Measurements from ENCODE around the gene KCP. TPM values are rescaled to one million over a fixed set of nuclear protein-coding genes. Genes with fewer than 3 reads are reported as not detected.

KCP gene
- total RNA-seq, 1 experiment from 2014 or later: 2.7 TPM

DNA sequence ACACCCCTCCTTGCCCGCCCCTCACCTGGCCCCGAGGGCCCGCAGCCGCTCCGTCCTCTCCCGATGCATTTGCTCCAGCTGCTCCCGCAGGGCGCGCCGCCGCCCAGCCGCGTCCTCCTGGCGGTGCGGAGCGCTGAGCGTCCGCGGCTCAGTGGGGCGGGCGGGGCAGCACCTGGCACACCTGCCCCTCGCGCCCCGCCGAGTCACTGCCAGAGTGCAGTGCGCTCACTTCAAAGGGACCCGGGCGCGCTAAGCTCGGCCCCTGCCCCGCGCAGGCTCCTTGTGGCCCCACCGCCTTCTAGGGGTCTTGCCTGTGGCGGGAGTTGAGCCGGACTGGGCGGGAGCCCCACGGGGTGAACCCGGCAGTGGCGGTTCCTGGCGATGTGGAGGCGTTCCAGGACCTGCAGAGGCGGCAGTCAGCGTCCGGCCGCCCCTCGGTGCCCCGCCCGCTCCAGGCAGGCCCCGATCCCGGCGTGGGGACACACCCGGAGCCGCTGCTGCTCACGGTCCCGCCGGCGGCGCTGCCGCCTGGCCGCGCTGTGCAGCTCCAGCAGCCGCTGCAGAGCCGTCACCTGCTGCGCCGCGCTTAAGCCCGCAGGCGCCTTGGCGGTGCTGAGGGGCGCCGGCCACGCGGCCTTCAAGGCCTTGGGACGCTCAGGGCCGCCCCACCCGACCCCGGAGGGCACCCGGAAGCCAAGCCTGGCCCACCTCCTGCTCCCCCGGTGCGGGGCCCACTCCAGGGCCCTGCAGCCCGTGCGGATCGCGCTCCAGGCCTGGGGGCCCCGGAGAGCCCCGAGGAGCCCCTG, 41.2 kb downstream of the KCP start:
- Mint-ChIP-seq H3K4me1 (peaks cover 20% of the 10 kb centered on the region), H3K9me3 (no peaks in the 10 kb centered on the region), H3K4me3 (peak overlapping the region; percentile 66), H3K36me3 (peaks cover 9% of the 10 kb centered on the region), H3K27ac (no peak overlapping the region), H3K27me3 (ENCODE audit: low read depth) (peaks cover 49% of the 10 kb centered on the region)
- ATAC-seq: peak; percentile 56
- ChIA-PET CTCF (interaction anchor here (0.6 to 4.5 kb wide), 8 partner anchors 9 to 509 kb away, joined by 3 to 44 read pairs (median 7); no protein-coding TSS in a partner anchor), POLR2A (interaction anchor here (0.7 kb wide), 1 partner anchor 42 kb away, joined by 3 read pairs; no protein-coding TSS in a partner anchor)
- TF ChIP-seq, protein P1, sequence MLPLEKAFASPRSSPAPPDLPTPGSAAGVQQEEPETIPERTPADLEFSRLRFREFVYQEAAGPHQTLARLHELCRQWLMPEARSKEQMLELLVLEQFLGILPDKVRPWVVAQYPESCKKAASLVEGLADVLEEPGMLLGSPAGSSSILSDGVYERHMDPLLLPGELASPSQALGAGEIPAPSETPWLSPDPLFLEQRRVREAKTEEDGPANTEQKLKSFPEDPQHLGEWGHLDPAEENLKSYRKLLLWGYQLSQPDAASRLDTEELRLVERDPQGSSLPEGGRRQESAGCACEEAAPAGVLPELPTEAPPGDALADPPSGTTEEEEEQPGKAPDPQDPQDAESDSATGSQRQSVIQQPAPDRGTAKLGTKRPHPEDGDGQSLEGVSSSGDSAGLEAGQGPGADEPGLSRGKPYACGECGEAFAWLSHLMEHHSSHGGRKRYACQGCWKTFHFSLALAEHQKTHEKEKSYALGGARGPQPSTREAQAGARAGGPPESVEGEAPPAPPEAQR (CRISPR knock-in tag; IDR thresholded peaks at IDR 0.05): no peak
- 0 out of 2 replicates have a peak, but pooled peaks have one; percentile 16 for TF ChIP-seq ZNF121 (CRISPR knock-in tag; IDR thresholded peaks at IDR 0.05)
- TF ChIP-seq GTF2I (CRISPR knock-in tag; conservative IDR thresholded peaks at IDR 0.05): no peak
- peak; percentile 68 for TF ChIP-seq ZNF423 (CRISPR knock-in tag; IDR thresholded peaks at IDR 0.05)
- TF ChIP-seq ZNF281 (CRISPR knock-in tag; IDR thresholded peaks at IDR 0.05): no peak
- peak; percentile 64; the same call in 1 of the 2 replicates for TF ChIP-seq RELA (CRISPR knock-in tag; IDR thresholded peaks at IDR 0.05; ENCODE audit: borderline replicate concordance)
- peak; percentile 40; the same call in 1 of the 2 replicates for TF ChIP-seq FOXP1 (CRISPR knock-in tag; IDR thresholded peaks at IDR 0.05; ENCODE audit: borderline replicate concordance)
- TF ChIP-seq HMGA2 (CRISPR knock-in tag; IDR thresholded peaks at IDR 0.05): no peak
- TF ChIP-seq, protein P2, sequence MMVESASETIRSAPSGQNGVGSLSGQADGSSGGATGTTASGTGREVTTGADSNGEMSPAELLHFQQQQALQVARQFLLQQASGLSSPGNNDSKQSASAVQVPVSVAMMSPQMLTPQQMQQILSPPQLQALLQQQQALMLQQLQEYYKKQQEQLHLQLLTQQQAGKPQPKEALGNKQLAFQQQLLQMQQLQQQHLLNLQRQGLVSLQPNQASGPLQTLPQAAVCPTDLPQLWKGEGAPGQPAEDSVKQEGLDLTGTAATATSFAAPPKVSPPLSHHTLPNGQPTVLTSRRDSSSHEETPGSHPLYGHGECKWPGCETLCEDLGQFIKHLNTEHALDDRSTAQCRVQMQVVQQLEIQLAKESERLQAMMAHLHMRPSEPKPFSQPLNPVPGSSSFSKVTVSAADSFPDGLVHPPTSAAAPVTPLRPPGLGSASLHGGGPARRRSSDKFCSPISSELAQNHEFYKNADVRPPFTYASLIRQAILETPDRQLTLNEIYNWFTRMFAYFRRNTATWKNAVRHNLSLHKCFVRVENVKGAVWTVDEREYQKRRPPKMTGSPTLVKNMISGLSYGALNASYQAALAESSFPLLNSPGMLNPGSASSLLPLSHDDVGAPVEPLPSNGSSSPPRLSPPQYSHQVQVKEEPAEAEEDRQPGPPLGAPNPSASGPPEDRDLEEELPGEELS (CRISPR knock-in tag; IDR thresholded peaks at IDR 0.05): 0 out of 2 replicates have a peak, but pooled peaks have one; percentile 62
- TF ChIP-seq, protein P3, sequence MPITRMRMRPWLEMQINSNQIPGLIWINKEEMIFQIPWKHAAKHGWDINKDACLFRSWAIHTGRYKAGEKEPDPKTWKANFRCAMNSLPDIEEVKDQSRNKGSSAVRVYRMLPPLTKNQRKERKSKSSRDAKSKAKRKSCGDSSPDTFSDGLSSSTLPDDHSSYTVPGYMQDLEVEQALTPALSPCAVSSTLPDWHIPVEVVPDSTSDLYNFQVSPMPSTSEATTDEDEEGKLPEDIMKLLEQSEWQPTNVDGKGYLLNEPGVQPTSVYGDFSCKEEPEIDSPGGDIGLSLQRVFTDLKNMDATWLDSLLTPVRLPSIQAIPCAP (CRISPR knock-in tag; IDR thresholded peaks at IDR 0.05): 0 out of 2 replicates have a peak, but pooled peaks have one; percentile 52
- no peak for TF ChIP-seq ATF2 (CRISPR knock-in tag; IDR thresholded peaks at IDR 0.05; ENCODE audit: borderline replicate concordance, low read depth)
- no peak for TF ChIP-seq CTCF (IDR thresholded peaks at IDR 0.05)
- peak; percentile 88; the same call in 1 of the 2 replicates for TF ChIP-seq ELF4 (CRISPR knock-in tag; IDR thresholded peaks at IDR 0.05; ENCODE audit: low read depth)
- TF ChIP-seq, protein P4, sequence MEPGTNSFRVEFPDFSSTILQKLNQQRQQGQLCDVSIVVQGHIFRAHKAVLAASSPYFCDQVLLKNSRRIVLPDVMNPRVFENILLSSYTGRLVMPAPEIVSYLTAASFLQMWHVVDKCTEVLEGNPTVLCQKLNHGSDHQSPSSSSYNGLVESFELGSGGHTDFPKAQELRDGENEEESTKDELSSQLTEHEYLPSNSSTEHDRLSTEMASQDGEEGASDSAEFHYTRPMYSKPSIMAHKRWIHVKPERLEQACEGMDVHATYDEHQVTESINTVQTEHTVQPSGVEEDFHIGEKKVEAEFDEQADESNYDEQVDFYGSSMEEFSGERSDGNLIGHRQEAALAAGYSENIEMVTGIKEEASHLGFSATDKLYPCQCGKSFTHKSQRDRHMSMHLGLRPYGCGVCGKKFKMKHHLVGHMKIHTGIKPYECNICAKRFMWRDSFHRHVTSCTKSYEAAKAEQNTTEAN (CRISPR knock-in tag; IDR thresholded peaks at IDR 0.05): 0 out of 2 replicates have a peak, but pooled peaks have one; percentile 45
- TF ChIP-seq NFATC4 (CRISPR knock-in tag; IDR thresholded peaks at IDR 0.05): no peak
- no peak for TF ChIP-seq CREB1 (CRISPR knock-in tag; IDR thresholded peaks at IDR 0.05)
- TF ChIP-seq NR1H2 (CRISPR knock-in tag; IDR thresholded peaks at IDR 0.05): no peak
- peak; percentile 13; the same call in 1 of the 2 replicates for TF ChIP-seq ZNF317 (CRISPR knock-in tag; IDR thresholded peaks at IDR 0.05; ENCODE audit: borderline replicate concordance, low read depth)
- no peak for TF ChIP-seq ESRRA (CRISPR knock-in tag; IDR thresholded peaks at IDR 0.05; ENCODE audit: borderline replicate concordance)
- TF ChIP-seq, protein P5, sequence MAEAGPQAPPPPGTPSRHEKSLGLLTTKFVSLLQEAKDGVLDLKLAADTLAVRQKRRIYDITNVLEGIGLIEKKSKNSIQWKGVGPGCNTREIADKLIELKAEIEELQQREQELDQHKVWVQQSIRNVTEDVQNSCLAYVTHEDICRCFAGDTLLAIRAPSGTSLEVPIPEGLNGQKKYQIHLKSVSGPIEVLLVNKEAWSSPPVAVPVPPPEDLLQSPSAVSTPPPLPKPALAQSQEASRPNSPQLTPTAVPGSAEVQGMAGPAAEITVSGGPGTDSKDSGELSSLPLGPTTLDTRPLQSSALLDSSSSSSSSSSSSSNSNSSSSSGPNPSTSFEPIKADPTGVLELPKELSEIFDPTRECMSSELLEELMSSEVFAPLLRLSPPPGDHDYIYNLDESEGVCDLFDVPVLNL (CRISPR knock-in tag; IDR thresholded peaks at IDR 0.05; ENCODE audit: borderline replicate concordance, low read depth): 0 out of 2 replicates have a peak, but pooled peaks have one; percentile 39
- peak; percentile 62 for DNase-seq (ENCODE audit: low spot score)
